GM23338 (cell line): ENCODE measurements around the gene LATS2. TPM values are rescaled to one million over a fixed set of nuclear protein-coding genes. Genes with fewer than 3 reads are reported as not detected.

Experiments
- ATAC-seq: fragments of 200-7000 bp; cut with Tn5 transposase; 3 replicates; pipeline ENCODE4 v1.9.1; 2020
- DNase-seq: peaks from one replicate; pipeline ENCODE4 v3.0.0-alpha.2; 2015; ENCODE audit warnings: low spot score
- H2AFZ ChIP-seq: fragments of 200-600 bp; sonication (generic); 2 replicates; pipeline ENCODE4 v1.8.0; 2016; ENCODE audit warnings: antibody characterized with exemption, mild to moderate bottlenecking, moderate library complexity
- H3F3A ChIP-seq: fragments of 200-600 bp; sonication (generic); replicated peaks from 2 replicates; pipeline ENCODE4 v1.8.0; 2017; ENCODE audit warnings: antibody characterized with exemption, mixed run types, low read depth
- H3K27ac ChIP-seq: fragments of 200-600 bp; sonication (generic); 2 replicates; pipeline ENCODE4 v1.6.1; 2016; ENCODE audit warnings: low read depth
- H3K27me3 ChIP-seq: fragments of 200-600 bp; sonication (generic); 2 replicates; pipeline ENCODE4 v1.8.0; 2016; ENCODE audit warnings: mild to moderate bottlenecking, mixed run types, moderate library complexity; ENCODE audit not compliant: insufficient read depth
- H3K36me3 ChIP-seq: fragments of 200-600 bp; sonication (generic); 2 replicates; pipeline ENCODE4 v1.8.0; 2016; ENCODE audit warnings: mild to moderate bottlenecking; ENCODE audit not compliant: insufficient read depth
- H3K4me1 ChIP-seq: fragments of 200-600 bp; sonication (generic); 2 replicates; pipeline ENCODE4 v1.8.0; 2016; ENCODE audit warnings: mild to moderate bottlenecking, moderate library complexity; ENCODE audit not compliant: insufficient read depth
- H3K4me2 ChIP-seq: fragments of 200-600 bp; sonication (generic); 2 replicates; pipeline ENCODE4 v1.7.1; 2017; ENCODE audit warnings: mixed run types
- H3K4me3 ChIP-seq: fragments of 200-600 bp; sonication (generic); 2 replicates; pipeline ENCODE4 v1.6.1; 2016; ENCODE audit warnings: mixed run types
- H3K79me2 ChIP-seq: fragments of 200-600 bp; sonication (generic); replicated peaks from 2 replicates; pipeline ENCODE4 v1.8.0; 2017; ENCODE audit warnings: mild to moderate bottlenecking; ENCODE audit not compliant: insufficient read depth
- H3K9me2 ChIP-seq: fragments of 200-600 bp; sonication (generic); 2 replicates; pipeline ENCODE4 v1.8.0; 2017; ENCODE audit not compliant: insufficient read depth
- H4K20me1 ChIP-seq: fragments of 200-600 bp; sonication (generic); replicated peaks from 2 replicates; pipeline ENCODE4 v1.8.0; 2017; ENCODE audit warnings: mild to moderate bottlenecking; ENCODE audit not compliant: insufficient read depth
- H3K27ac Mint-ChIP-seq: 2 replicates; pipeline ENCODE4 v1.8.0; 2020; ENCODE audit warnings: inconsistent platforms, mild to moderate bottlenecking, moderate library complexity, mixed read lengths
- H3K27me3 Mint-ChIP-seq: 3 replicates; pipeline ENCODE4 v1.8.0; 2022; ENCODE audit warnings: low read depth, mild to moderate bottlenecking, moderate library complexity, mixed read lengths, inconsistent platforms; ENCODE audit not compliant: insufficient read depth, poor library complexity
- H3K36me3 Mint-ChIP-seq: 3 replicates; pipeline ENCODE4 v1.8.0; 2021; ENCODE audit warnings: low read depth, mild to moderate bottlenecking, inconsistent platforms, moderate library complexity, mixed read lengths
- H3K4me1 Mint-ChIP-seq: 3 replicates; pipeline ENCODE4 v1.8.0; 2020; ENCODE audit warnings: mild to moderate bottlenecking, inconsistent platforms, mixed read lengths
- H3K4me3 Mint-ChIP-seq: 3 replicates; pipeline ENCODE4 v1.8.0; 2021; ENCODE audit warnings: moderate library complexity, mild to moderate bottlenecking, inconsistent platforms, mixed read lengths
- H3K9me3 Mint-ChIP-seq: 3 replicates; pipeline ENCODE4 v1.8.0; 2020; ENCODE audit warnings: moderate library complexity, mild to moderate bottlenecking, inconsistent platforms, mixed read lengths
- CTCF ChIP-seq, 2 experiments: fragments of 200-600 bp in 1 of 2; sonication (generic) in 1 of 2; conservative IDR thresholded peaks; 2 replicates each; pipeline versions ENCODE4 v1.5.1 to v1.6.1; 2016 to 2017; ENCODE audit warnings: antibody characterized with exemption in 2 of 2, low read depth in 2 of 2, mild to moderate bottlenecking in 2 of 2, moderate library complexity in 1 of 2
- POLR2AphosphoS5 ChIP-seq: IDR thresholded peaks from 2 replicates; pipeline ENCODE4 v1.6.1; 2016; ENCODE audit warnings: antibody characterized with exemption, low read depth
- REST ChIP-seq: IDR thresholded peaks from one replicate; pipeline ENCODE4 v1.6.1; 2018; ENCODE audit warnings: antibody characterized with exemption; ENCODE audit not compliant: unreplicated experiment
- STAT1 ChIP-seq: IDR thresholded peaks from one replicate; pipeline ENCODE4 v1.6.1; 2016; ENCODE audit warnings: antibody characterized with exemption; ENCODE audit not compliant: unreplicated experiment
- ZNF331 ChIP-seq: fragments of 250-450 bp; sonication (Bioruptor Pico); IDR thresholded peaks from 2 replicates; pipeline ENCODE4 v1.5.0; 2020; ENCODE audit warnings: low read depth, mild to moderate bottlenecking, moderate library complexity
- polyA plus RNA-seq: library from polyadenylated mRNA; unstranded; fragments of >200 nt; fragmentation: Nextera tagmentation; extraction: Ambion mirVana; gene quantifications from 2 replicates; pipeline ENCODE4 v1.2.1, GENCODE V29; 2016
- total RNA-seq: library from RNA; depleted of rRNA; stranded (reverse); fragments of >200 nt; shearing (Covaris generic); gene quantifications from 2 replicates; pipeline ENCODE4 v1.2.3, GENCODE V29; 2014

The LATS2 gene
- total and polyA plus RNA-seq, 2 experiments from 2014 or later, result 10.5 to 25.4 TPM

GRCh38 chr13:20980430-20980829 lies 81.0 kb downstream of the LATS2 start:
- no peaks in the 10 kb centered on the region for H3K4me1 Mint-ChIP-seq
- no peak for ATAC-seq
- peaks cover 20% of the 10 kb centered on the region for H3K79me2 ChIP-seq

More at GRCh38 chr13:20980430-20980829, 81.0 kb downstream of the LATS2 start:
- peaks cover 7% of the 10 kb centered on the region for H4K20me1 ChIP-seq
- no peaks in the 10 kb centered on the region for H3K27me3 ChIP-seq
- H3K27me3 Mint-ChIP-seq, result no peaks in the 10 kb centered on the region
- no peak overlapping the region for H2AFZ ChIP-seq
- no peak overlapping the region for H3K27ac ChIP-seq
- H3F3A ChIP-seq, result 0 out of 2 replicates have a peak, but pooled peaks cover 2% of the 10 kb centered on the region
- H3K4me1 ChIP-seq, result no peaks in the 10 kb centered on the region
- no peak overlapping the region for H3K4me3 ChIP-seq
- H3K9me2 ChIP-seq, result no peaks in the 10 kb centered on the region
- no peak overlapping the region for H3K4me2 ChIP-seq
- no peak overlapping the region for H3K27ac Mint-ChIP-seq
- TF ChIP-seq POLR2AphosphoS5 (no peak), CTCF (conservative IDR thresholded peaks at IDR 0.05; ENCODE audit: low read depth in 2 of 2) (no peak), STAT1 (no peak), REST (no peak), ZNF331 (CRISPR knock-in tag) (no peak)
- H3K36me3 ChIP-seq, result peaks cover 42% of the 10 kb centered on the region
- H3K4me3 Mint-ChIP-seq, result no peak overlapping the region
- H3K36me3 Mint-ChIP-seq, result peaks cover 55% of the 10 kb centered on the region
- H3K9me3 Mint-ChIP-seq, result no peaks in the 10 kb centered on the region
- no peak for DNase-seq
